Medulla oblongata (tissue), 1 donor: ENCODE data around the gene SALL4.
"Not testable (repeated sequence)": the region's sequence is repeated elsewhere in the genome, so short reads cannot be mapped to it uniquely, and the experiment has no call there.

Experiments used
- DNase-seq: peaks from one replicate; pipeline ENCODE4 v3.0.0-alpha.2; 2015; ENCODE audit errors: extremely low spot score

Gene SALL4

DNA sequence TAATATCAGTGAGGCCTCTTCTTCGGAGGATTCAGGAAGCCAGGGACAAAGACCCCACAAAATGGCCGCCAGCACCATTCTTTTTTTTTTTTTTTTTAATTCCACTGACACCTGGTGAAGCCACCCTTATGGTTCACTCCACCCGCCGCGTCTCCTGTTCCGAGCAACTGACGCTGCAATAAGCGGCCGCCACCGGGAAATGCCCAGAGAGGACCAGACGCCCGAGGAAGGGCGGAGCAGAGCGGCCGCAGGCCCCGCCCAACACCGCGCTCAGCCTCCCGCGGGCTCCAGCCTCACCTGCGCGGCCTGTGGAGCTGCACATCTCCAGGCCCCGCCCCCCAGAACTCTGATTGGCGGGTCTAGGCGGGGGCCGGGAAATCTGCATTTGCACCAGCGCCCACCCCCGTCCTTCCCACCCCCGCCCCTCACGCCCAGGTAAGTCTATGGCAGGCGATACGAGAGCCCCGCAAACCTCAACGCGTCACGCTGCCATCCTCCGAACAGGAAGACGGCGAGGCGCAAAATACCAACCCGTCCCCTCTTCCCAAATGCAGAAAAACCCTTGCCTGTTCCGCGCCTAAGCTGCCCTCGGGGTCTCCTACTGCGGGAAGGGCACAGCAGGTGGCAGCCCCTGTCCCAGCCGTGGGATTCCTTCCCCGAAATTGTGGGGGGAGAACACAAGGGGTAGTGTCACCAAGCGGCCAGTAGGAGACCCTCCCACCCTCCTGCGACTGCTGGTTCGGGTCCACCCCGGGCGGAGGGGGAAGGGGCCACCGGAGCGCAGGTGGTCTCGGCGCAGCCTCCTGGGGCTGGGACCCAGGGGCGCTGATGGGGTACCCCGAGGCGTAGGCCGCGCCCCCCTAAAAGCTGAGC is 35.1 kb downstream of the SALL4 start:
- DNase-seq, result peak; percentile 60

DNA sequence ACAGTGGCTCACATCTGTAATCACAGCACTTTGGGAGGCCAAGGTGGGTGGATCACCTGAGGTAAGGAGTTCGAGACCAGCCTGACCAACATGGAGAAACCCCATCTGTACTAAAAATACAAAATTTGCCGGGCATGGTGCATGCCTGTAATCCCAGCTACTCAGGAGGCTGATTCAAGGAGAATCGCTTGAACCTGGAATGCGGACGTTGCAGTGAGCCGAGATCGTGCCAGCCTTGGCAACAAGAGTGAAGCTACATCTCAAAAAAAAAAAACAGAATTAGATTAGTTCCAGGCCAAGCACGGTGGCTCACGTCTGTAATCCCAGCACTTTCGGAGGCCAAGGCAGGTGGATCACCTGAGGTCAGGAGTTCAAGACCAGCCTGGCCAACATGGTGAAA is 36.9 kb downstream of the SALL4 start:
- DNase-seq, result not testable (repeated sequence)

DNA sequence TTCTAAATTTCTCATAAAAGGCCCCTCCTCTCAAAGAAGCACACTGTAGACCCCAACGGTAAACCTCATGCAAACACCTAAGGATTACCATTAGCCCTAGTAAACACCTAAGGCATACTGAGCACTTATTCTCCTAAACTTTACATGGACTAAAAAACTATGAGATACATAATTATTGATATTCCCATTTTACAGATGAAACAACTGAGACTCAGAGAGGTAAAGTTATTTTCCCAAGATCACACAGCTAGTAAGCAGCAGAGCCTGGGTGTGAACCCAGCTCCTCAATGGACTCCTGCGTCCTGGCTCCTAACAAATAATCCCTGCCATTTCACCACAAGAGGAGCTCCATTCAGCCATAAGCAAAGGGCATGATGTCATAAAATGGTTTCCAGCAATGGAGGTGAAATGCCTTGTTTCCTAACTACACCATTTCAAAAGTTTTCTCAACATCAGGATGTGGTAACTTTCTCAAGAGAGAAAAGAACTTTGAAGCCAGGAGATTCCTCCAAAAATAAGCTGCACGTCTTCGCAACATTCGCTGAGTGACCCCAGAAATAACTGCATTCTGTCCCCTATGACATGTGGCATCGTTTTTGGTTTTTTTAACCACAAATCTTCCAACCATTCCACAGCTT is 38.2 kb downstream of the SALL4 start:
- DNase-seq, result no peak

DNA sequence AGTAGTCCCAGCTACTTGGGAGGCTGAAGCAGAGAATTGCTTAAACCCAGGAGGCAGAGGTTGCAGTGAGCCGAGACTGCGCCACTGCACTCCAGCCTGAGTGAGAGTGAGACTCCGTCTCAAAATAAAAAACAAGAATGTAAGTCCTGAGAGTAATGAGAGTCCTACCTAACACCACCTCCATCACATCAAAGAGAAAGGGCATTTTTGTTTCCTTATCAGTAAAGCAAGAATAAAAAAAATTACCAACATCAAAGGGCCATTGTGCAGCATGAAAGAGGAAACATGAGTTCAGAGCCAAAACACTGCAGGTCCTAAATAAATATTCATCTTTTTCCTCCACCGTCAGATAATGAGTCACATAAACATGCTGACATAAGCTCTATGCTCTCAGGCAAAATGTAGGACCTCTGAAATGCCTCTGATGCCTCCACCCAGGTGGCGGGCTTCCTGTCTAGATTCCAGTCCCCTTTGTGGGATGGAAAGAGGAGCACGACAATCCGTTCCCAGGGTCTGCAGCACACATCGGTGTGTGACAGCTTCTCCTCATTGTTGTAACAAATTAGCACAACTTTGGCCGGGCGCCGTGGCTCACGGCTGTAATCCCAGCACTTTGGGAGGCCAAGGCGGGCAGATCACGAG is 41.3 kb downstream of the SALL4 start:
- DNase-seq, result no peak

DNA sequence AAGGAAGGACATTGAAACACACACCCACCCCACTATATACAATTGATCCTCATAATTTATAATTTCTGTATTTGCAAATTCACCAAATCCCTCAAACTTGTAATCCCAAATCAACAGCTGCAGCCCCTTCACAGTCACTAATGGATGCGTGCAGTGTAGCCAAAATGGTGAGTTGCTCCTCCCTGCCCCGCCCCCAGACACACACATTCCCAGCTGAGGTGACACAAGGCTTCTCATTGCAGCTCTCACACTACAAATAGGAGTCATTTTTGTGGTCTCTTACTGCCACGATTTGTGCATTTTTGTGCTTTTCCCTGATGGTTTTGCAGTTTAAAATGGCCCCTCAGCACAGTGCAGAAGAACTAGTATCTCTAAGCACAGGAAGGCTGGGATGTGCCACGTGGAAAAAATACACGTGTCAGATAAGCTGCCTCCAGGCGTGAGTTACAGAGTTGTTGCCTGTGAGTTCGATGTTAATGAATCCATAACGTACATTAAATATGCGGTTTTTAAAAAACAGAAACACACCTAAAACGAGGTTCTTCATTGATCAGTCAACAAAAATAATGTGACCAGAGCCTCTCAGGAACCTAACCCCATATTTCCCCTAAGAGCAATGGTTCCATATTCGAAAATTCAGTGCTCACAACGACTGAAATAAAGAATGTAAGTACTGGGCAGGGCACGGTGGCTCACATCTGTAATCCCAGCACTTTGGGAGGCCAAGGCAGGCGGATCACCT is 42.4 kb downstream of the SALL4 start:
- no peak for DNase-seq

DNA sequence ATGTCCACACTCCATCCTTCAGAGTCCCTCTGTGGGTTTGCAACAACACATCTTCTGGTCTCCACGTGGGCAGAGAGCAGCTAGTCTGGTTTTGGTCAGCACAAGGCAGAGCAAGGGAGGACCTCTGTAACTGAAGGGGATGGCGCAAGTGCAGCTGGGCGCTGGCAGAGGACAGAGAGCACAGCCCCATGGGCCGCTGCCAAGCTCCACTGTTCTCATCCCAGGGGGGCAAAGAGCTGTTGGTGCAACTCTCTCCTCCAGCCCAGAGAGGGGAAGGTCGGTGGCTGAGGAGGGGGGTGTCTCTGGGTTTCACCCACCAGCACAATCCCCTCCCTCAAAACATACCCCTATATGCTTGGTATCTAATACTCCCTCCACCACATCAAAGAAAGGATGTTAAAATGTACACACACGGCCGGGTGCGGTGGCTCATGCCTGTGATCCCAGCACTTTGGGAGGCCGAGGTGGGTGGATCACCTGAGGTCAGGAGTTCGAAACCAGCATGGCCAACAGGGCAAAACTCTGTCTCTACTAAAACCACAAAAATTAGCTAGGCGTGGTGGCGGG is 43.3 kb downstream of the SALL4 start:
- DNase-seq, result peak; percentile 83

DNA sequence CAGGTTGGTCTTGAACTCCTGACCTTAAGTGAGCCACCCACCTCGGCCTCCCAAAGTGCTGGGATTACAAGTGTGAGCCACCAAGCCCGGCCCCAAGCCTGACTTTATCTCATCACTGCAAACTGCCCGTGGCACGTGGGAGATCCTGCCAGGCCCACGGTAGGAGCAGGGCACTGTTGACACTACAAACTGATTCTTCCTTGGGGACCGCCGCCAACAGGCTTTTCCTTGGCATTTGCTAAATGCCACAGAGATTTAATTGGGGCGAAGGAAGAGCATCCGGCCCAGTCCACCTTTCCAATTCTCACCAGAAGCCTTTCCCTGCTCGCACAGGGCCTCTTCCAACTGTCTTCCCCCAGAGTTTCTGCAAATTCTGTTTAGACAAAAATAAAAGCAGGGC is 45.1 kb downstream of the SALL4 start:
- no peak for DNase-seq

DNA sequence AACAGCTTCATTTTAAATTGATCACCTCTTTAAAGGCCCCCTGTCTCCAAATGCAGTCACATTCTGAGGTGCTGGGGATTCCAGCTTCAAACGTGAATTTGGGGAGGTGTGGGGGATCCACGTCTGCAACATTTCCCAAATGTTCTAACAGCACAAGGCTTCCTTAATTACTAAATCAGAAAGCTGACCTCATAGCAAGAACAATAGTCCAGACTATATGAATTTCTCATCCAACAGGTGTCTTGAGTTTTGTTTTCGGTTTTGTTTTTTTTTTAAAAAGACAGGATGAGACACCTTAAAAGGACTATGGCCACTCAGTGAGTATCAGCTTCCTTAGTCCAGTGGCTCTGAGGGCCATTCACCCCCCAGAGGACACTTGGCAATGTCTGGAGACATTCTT is 45.7 kb downstream of the SALL4 start:
- DNase-seq, result no peak

DNA sequence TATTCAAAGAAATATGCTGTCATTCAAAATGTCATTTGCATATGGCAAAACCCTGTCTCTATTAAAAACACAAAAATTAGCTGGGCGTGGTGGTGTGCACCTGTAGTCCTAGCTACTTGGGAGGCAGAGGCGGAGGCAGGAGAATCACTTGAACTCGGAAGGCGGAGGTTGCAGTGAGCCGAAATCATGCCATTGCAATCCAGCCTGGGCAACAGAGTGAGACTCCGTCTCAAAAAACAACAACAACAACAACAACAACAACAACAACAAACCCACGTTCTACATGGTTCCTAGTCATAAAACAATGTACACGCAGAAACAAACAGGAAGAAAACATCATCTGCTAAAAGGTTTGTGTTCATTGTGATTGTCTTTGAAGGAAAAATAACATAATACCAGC is 49.1 kb downstream of the SALL4 start:
- not testable (repeated sequence) for DNase-seq

DNA sequence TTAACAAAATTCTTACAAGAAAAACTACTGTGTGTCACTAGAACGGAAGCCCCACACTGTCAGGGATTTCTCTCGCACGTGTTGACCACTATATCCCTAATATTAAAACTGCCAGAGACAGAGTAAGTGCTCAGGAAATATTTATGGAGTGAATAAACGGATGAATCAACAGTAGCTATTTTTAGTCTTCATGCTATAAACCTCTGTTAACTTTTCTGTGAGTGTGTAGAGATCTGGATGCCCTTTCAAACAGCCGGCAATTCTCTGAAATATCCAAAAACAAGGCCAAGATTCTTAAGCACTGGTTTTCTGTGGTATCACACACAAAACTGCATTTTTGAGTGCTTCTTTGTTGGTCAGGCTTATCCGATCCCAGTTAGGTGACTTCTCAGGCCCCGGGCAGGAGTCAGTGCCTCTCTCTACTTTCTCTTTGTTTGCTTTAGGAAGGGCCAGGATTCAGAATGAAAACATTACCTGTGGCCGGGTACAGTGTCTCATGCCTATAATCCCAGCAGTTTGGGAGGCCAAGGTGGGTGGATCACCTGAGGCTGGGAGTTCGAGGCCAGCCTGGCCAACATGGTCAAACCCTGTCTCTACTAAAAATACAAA is 49.9 kb downstream of the SALL4 start:
- DNase-seq, result no peak

DNA sequence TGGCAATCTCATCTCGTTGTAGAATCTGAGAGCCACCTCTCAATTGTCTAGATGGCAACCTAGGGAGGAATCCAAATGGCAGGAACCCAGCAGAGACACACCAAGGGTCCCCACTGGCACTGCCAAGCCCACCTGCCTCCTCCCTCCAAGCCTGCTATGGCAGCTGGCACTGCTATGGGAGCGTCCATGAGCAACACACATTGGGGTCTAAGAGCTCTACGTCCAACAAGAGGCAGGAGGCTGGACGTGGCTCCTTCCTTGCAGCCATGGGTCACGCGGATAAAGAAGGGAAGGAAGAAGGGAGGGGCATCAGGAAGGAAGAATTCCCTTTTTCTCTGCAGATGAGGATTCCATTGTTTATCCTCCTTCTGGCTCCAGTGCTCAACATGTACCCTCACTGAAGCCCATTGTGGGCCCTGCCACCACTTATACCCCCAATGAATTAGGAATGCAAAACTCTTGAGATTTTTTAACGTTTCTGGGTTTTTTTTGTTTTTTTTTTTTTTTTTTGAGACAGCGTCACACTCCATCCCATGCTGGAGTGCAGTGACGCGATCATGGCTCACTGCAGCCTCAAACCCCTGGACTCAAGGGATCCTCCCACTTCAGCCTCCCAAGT is 51.4 kb downstream of the SALL4 start:
- DNase-seq, result no peak

DNA sequence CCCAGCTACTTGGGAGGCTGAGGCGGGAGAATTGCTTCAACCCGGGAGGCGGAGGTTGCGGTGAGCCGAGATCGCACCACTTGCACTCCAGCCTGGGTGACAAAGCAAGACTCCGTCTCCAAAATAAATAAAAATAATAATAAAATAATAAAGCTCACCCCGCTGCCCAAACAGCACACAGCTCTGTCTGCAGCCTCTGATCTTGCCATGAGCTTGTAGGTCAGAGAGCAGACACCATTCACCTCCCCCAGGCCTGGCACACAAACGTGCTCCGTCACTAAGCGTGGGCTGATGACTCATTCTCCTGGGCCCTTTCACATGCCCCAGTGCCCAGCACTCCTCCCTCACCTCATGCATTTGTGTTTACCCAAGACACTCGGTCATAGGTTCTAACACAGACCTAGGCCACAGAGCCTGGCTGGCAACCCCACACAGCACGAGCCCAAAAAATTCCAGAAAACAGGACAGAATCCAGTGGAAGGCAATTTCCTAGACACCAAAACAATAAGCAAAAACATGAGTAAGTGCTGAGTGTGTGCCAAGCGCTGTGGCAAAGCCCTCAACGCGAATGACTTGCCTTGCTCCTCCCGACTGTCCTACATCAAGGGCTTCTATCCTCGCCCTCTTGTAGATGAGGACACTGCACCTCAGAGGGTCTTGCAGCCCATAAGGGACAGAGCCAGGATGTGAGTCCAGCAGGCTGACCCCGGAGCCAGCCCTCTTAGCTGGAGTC is 52.1 kb downstream of the SALL4 start:
- DNase-seq, result peak; percentile 78

DNA sequence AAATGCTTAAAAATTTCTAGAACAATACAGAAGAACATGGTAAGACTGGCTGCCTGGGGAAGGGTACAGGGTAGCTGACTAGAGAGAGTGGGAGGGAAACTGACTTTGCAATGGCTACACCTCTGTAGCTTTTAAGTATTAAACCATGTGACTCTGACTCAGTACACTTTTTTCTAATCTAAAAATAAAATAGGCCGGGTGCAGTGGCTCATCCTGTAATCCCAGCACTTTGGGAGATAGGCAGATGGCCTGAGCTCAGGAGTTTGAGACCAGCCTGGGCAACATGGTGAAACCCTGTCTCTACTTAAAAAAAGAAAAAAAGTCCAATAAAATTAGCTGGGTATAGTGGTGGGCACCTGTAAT is 52.7 kb downstream of the SALL4 start:
- no peak for DNase-seq

DNA sequence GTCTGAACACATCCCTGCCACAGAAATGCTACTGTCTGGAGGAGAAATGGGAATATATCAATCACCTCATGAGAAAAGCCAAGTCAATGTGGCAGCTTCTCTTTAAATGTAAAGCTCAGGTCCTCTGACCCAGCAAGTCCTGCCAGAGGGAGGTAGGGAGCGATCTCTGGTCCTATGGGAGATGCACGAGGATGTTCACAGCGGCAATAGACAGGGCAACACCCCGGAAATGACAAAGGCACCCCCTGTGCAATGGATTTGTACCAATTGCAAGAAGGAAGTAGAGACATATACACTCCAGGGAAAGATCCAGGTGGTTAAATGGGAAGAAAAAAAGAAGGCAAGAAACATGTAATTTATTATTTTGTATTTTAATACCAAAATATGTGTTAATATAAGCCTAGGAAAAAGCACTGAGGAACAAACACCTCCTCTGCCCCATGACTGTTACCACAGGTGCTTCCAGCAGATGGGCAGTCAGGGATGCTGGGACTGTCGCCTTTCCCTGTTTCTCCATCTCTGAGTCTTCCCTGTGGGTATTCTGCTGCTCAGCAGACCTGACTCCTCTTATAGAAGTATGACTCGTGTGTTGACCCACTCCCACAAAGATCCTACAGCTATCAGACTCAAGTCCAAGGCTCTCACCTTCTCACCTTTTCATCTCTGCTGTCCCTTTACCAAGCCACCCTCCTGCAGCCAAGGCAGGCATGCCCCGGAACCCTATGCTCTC is 55.0 kb downstream of the SALL4 start:
- DNase-seq, result no peak

DNA sequence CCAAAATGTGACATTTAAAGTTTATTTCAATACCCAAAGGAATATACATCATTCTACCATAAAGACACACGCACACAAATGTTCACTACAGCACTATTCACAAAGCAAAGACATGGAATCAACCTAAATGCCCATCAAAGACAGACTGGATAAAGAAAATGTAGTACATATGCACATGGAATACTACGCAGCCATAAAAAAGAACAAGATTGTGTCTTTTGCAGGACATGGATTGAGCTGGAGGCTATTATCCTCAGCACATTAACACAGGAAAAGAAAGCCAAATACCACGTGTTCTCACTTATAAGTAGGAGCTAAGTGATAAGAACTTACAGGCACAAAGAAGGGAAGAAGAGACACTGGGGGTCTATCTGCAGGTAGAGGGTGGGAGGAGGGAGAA is 56.5 kb downstream of the SALL4 start:
- DNase-seq, result no peak

DNA sequence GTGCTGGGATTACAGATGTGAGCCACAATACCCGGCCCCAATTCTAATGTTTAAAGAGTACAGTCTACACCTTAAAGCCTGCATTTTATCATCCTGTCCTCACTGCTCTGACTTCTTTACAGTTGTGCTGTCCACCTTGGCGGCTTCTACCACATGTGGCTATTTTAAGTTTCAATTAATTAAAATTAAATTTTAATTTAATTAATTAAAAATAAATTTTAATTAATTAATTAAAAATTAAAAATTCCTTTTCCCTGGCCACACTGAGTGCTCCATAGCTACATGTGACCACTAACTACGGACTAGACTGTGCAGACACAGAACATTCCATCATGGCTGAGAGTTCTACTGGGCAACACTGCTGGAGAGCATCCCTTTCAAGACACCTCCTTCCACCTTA is 61.5 kb downstream of the SALL4 start:
- no peak for DNase-seq

DNA sequence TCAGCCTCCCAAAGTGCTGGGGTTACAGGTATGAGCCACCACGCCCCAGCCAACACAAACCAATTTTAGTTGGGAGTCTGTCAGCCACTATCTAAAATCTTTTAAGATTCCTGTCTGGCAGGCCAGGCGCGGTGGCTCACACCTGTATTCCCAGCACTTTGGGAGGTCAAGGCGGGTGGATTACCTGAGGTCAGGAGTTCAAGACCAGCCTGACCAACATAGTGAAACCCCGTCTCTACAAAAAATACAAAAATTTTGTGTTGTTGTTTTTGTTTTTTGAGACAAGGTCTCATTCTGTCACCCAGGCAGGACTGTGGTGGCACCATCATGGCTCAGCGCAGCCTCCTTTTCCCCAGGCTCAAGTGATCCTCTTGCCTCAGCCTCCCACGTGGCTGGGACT is 62.0 kb downstream of the SALL4 start:
- DNase-seq, result not testable (repeated sequence)

DNA sequence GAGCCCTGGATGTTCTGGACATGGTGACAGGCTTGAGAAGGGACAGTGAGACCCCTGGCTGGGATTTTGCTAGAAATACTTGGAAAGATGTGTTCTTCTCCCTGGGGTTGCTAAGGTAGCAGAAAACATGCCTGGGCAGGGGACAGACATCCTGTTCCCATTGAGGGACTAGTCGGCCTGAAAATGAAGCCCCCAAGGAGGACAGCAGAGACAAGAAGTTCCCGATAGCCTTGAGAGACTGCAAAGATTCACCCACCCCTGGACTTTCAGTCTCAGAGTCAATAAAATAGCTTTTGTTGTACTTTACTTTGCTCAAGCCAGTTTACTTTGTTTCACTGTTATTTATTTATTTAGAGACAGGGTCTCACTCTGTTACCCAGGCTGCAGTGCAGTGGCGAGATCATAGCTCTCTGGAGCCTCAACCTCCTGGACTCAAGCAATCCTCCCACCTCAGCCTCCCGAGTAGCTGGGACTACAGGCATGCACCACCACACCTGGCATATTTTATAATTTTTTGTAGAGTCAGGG is 62.5 kb downstream of the SALL4 start:
- peak; percentile 62 for DNase-seq

DNA sequence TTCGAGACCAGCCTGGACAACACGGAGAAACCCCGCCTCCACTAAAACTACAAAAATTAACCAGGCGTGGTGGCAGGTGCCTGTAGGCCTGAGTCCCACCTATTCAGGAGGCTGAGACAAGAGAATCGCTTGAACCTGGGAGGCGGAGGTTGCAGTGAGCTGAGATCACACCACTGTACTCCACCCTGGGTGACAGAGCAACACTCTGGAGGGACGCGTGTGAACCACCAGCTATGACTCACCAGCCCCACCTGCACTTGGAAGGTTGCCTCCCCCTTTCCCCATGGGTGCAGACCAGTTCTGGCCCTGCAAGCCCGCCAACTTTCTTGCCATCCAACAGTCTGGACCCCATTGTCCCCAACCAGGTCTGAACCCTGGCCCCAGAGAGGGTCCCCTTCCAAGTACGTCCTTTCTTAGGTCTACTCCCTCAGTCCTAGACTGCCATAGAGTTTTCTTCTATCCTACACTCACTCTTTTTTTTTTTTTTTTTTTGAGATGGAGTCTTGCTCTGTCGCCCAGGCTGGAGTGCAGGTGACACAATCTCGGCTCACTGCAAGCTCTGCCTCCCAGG is 63.4 kb downstream of the SALL4 start:
- DNase-seq, result no peak
